Neuron (in vitro differentiated cells): ENCODE data around the gene CRYGN.

Experiments used
- H2AFZ ChIP-seq: one replicate; pipeline ENCODE4 v1.6.1; 2013; ENCODE audit warnings: low read depth, mild to moderate bottlenecking, inconsistent platforms, low read length, moderate library complexity
- H3K27me3 ChIP-seq: one replicate; pipeline ENCODE4 v1.6.1; 2013; ENCODE audit warnings: low read length; ENCODE audit not compliant: insufficient read depth
- H3K36me3 ChIP-seq: one replicate; pipeline ENCODE4 v1.6.1; 2013; ENCODE audit warnings: low read length; ENCODE audit not compliant: insufficient read depth
- H3K4me1 ChIP-seq: one replicate; pipeline ENCODE4 v1.6.1; 2013; ENCODE audit warnings: low read length; ENCODE audit not compliant: insufficient read depth
- H3K4me3 ChIP-seq: 2 replicates; pipeline ENCODE4 v1.5.1; 2013; ENCODE audit warnings: mild to moderate bottlenecking, low read length, moderate library complexity
- H3K9me3 ChIP-seq: one replicate; pipeline ENCODE4 v1.6.1; 2013; ENCODE audit warnings: low read length

CRYGN gene

DNA sequence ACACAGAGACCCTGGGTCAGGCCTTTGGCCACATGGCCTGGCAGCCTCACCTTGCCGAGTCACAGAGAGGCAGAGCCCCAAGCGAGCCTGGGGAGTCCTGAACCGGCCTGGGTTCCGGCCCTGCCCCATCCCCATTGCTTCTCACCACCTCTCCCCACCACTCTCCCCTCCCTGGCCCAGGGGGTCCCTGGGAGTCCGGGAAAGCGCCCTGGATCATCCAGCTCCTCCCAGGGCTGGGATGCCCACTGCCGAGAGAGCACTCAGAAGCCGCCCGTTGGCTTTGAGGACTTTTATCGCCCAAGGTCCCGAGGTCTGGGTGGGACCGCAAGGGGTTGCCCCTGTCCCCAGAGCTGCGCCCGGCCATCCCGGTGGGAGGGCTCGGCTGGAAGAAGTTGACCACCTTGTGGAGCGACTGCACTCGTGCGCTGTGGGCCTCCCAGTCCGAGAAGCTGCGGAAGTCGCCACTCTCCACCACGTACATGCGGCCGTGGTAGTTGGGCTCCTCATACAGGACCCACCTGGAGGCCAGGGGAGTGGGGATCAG lies 8.1 kb downstream of the CRYGN start:
- Histone ChIP-seq H3K4me1 (peaks cover 11% of the 10 kb centered on the region), H3K9me3 (no peaks in the 10 kb centered on the region), H3K36me3 (no peaks in the 10 kb centered on the region), H2AFZ (no peak overlapping the region), H3K27me3 (no peaks in the 10 kb centered on the region), H3K4me3 (no peak overlapping the region)

GRCh38 chr7:151431281-151431767 lies 8.6 kb downstream of the CRYGN start:
- H2AFZ ChIP-seq = no peak overlapping the region
- peaks cover 11% of the 10 kb centered on the region for H3K4me1 ChIP-seq
- no peaks in the 10 kb centered on the region for H3K9me3 ChIP-seq
- no peak overlapping the region for H3K4me3 ChIP-seq
- H3K36me3 ChIP-seq = no peaks in the 10 kb centered on the region
- H3K27me3 ChIP-seq = no peaks in the 10 kb centered on the region

DNA sequence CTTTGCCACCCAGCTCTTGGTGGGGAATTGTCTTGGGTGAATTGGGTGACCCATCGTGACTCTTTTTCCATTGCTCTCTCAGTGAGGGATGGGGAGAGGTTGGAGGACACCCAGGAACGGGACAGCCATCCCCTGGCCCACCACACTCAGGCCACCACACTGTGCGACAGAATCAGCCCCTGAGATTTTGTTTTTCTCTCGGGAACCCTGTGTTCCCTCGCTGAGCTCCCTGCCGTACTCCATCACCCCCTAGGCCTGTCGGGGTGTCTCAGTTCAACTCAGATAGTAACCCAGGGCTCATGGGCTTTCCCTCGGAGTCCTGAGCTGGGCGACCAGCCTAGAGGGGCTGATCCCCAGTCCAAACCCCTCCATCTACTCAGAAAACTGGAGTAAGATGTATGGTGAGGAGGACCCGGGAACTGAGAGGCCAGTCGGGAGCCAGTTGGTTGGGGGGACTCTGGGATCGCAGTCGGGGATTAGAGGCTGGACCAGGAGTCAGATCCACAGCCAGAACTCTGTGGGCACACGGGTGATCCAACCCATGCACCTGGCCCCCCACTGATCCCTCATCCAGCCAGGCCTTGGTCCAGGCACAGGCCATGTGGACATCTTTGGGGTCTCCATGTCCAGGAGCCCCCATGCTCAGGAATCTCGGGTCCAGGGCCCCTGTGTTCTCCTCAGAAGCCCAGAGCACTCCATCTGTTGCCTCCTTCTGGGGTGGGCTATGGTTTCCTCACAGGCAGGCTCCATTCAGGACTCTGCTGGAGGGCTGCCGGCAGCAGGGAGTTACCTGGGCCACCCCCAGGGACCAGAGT lies 9.3 kb downstream of the CRYGN start:
- no peaks in the 10 kb centered on the region for H3K27me3 ChIP-seq
- peaks cover 11% of the 10 kb centered on the region for H3K4me1 ChIP-seq
- no peaks in the 10 kb centered on the region for H3K36me3 ChIP-seq
- H2AFZ ChIP-seq = no peak overlapping the region
- H3K4me3 ChIP-seq = no peak overlapping the region
- no peaks in the 10 kb centered on the region for H3K9me3 ChIP-seq

DNA sequence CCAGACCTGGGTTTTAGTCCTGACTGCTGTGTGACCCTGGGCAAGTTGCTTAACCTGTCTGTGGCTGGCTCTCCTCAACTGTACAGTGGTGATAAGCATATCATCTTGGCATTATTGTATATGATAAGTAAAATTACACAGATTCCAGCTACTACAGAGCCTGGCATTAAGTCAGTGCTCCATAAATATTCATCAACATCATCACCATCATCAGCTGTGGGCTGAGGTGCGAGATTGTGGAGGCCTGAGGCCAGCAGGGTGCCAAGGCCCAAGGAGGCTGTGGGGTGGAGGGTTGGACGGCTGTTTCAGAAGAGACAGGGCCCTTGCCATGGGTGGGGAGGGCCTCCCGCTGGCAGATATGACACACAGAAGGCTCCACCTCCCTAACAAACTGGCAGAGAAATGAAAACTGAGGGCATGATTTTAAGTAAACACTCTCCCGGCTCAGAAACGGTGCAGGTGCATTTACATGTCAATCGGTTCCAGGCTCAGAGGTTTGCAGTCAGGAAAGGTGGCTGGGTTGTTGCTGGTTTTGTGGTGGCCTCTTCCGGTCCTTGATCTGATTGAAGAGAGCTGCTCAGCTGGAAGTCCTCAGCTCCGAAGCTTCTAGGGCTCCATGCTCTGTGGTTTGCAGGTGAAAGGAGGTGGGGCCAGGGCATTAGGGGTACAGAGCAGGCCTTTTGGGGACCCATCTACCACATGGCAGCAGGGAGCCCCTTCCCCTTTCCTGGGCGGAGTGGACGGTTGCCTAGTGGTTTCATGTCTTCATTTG lies 10.2 kb downstream of the CRYGN start:
- no peak overlapping the region for H2AFZ ChIP-seq
- H3K4me3 ChIP-seq = no peak overlapping the region
- no peaks in the 10 kb centered on the region for H3K36me3 ChIP-seq
- peaks cover 11% of the 10 kb centered on the region for H3K4me1 ChIP-seq
- H3K27me3 ChIP-seq = no peaks in the 10 kb centered on the region
- no peaks in the 10 kb centered on the region for H3K9me3 ChIP-seq

DNA sequence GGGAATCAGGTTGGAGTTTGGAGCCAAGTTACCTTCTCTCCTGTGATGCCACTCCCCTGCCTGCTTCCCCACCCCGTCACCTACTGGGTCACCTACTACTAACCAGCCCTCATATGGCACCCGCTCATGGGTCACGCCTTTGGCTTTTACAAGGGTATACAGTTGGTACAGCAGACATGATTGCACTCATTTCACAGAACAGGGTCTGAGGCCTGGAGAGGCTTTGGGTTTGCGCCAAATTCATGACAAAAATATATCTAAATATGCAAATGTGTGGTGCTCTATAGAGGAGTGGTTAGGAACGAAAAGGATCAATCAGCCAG lies 10.7 kb downstream of the CRYGN start:
- H2AFZ ChIP-seq = no peak overlapping the region
- H3K4me3 ChIP-seq = no peak overlapping the region
- H3K36me3 ChIP-seq = no peaks in the 10 kb centered on the region
- no peaks in the 10 kb centered on the region for H3K9me3 ChIP-seq
- H3K4me1 ChIP-seq = peaks cover 11% of the 10 kb centered on the region
- H3K27me3 ChIP-seq = no peaks in the 10 kb centered on the region

- no peaks in the 10 kb centered on the region for H3K27me3 ChIP-seq
- no peaks in the 10 kb centered on the region for H3K9me3 ChIP-seq
- no peak overlapping the region for H2AFZ ChIP-seq
- H3K4me1 ChIP-seq = peaks cover 11% of the 10 kb centered on the region
- no peak overlapping the region for H3K4me3 ChIP-seq
- H3K36me3 ChIP-seq = no peaks in the 10 kb centered on the region
Observed at GRCh38 chr7:151428378-151429236, 11.3 kb downstream of the CRYGN start.

- Histone ChIP-seq H3K27me3 (no peaks in the 10 kb centered on the region), H3K36me3 (no peaks in the 10 kb centered on the region), H3K9me3 (no peaks in the 10 kb centered on the region), H3K4me1 (peaks cover 11% of the 10 kb centered on the region), H3K4me3 (no peak overlapping the region), H2AFZ (no peak overlapping the region)
Observed at GRCh38 chr7:151427705-151428377, 12.1 kb downstream of the CRYGN start.

DNA sequence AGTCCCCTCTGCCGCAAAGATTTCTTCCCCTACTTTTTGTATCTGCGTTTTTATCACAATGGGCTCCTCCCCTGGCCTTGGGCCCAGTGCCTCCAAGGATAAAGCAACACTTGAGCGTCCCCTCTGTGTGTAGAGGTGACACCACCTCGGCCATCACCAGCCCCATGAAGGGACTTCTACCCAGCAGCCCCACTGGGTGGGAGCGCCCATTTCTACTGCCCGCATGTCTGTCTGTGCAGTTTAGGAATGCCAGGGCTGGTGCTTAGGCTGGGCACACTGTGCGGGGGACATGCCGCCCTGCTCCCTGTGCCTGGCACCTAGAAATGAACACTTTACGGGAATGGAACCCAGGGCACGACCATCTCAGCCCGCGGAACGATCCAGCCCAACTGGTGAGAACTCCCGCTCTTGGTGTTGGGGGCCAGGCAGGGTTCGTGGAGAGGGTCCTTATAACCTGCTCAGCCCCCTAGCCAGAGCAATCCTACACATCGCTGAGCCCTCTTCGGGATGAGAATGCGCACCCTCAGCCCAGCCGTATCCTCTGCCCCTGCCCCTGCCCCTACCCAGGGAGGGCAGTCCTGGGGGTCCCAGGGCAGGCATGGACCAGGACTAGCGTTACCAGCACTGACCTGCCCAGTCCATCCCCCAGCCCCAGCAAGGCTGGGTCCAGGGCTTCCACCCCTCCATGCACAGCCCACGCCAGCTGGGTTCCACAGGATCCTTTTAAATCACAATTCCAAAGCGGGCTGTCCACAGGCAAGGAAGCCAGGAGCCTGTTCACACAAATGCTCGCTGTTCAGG lies 12.8 kb downstream of the CRYGN start:
- H3K36me3 ChIP-seq = no peaks in the 10 kb centered on the region
- H3K27me3 ChIP-seq = no peaks in the 10 kb centered on the region
- no peak overlapping the region for H3K4me3 ChIP-seq
- no peak overlapping the region for H2AFZ ChIP-seq
- H3K4me1 ChIP-seq = peaks cover 11% of the 10 kb centered on the region
- no peaks in the 10 kb centered on the region for H3K9me3 ChIP-seq

DNA sequence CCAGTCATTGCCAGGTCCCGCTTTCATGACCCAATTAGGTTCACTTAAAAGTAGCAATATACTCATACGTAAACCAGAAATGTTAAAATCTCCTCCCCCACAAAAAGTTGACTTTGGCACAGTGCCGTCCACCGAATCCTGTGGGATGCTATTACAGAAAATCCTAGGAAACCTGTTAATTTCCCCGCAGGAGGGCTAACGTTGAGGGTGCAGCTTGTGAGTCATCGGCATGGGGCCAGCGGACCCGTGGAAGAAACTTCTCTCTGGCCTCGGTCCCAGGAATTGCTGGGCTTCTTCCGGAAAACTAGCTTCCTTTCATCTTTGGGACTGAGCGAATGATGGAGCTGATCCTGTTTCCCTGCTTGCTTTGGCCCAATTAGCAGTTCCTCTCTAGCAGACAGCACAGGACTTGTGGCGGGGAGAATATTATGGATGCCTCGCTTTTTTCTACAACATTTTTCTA lies 13.5 kb downstream of the CRYGN start:
- Histone ChIP-seq H2AFZ (no peak overlapping the region), H3K9me3 (peaks cover 5% of the 10 kb centered on the region), H3K4me3 (no peak overlapping the region), H3K36me3 (no peaks in the 10 kb centered on the region), H3K4me1 (peaks cover 11% of the 10 kb centered on the region), H3K27me3 (peaks cover 3% of the 10 kb centered on the region)

- no peak overlapping the region for H3K4me3 ChIP-seq
- H3K27me3 ChIP-seq = peaks cover 3% of the 10 kb centered on the region
- H3K4me1 ChIP-seq = peaks cover 11% of the 10 kb centered on the region
- peaks cover 5% of the 10 kb centered on the region for H3K9me3 ChIP-seq
- no peak overlapping the region for H2AFZ ChIP-seq
- no peaks in the 10 kb centered on the region for H3K36me3 ChIP-seq
Observed at GRCh38 chr7:151425670-151426440, 14.1 kb downstream of the CRYGN start.

GRCh38 chr7:151424799-151425198 lies 15.1 kb downstream of the CRYGN start:
- Histone ChIP-seq H2AFZ (no peak overlapping the region), H3K9me3 (peaks cover 5% of the 10 kb centered on the region), H3K27me3 (peaks cover 3% of the 10 kb centered on the region), H3K4me3 (no peak overlapping the region), H3K4me1 (peaks cover 11% of the 10 kb centered on the region), H3K36me3 (no peaks in the 10 kb centered on the region)
